Activated CD8-positive, alpha-beta T cell treated with anti-CD3 and anti-CD28 coated beads for 36 hours (primary cell): ENCODE data around the gene SBK3. TPM values are rescaled to one million over a fixed set of nuclear protein-coding genes. Genes with fewer than 3 reads are reported as not detected.

Experiments
- ATAC-seq: fragments of 200-7000 bp; cut with Tn5 transposase; one replicate; pipeline ENCODE4 v1.10.0; 2021; ENCODE audit warnings: mild to moderate bottlenecking, moderate library complexity
- CTCF ChIA-PET: fragments of 350-600 bp; sonication (Branson Sonifier 250); formaldehyde crosslinking; loops from one replicate; lab custom pipeline; 2021; ENCODE audit warnings: antibody characterized with exemption; lab: Charles Lee
- POLR2A ChIA-PET: fragments of 350-600 bp; sonication (Branson Sonifier 250); formaldehyde crosslinking; loops from one replicate; lab custom pipeline; 2021; ENCODE audit warnings: antibody characterized with exemption; lab: Charles Lee
- DNase-seq: peaks from one replicate; pipeline ENCODE4 v3.0.0-alpha.2; 2020
- H3K27ac Mint-ChIP-seq: one replicate; pipeline ENCODE4 v1.8.0; 2021; ENCODE audit warnings: mild to moderate bottlenecking, mixed read lengths
- H3K27me3 Mint-ChIP-seq: one replicate; pipeline ENCODE4 v1.8.0; 2021; ENCODE audit warnings: mixed read lengths
- H3K36me3 Mint-ChIP-seq: one replicate; pipeline ENCODE4 v1.8.0; 2021; ENCODE audit warnings: low read depth, mixed read lengths
- H3K4me1 Mint-ChIP-seq: one replicate; pipeline ENCODE4 v1.8.0; 2021; ENCODE audit warnings: low read depth, mixed read lengths
- H3K4me3 Mint-ChIP-seq: one replicate; pipeline ENCODE4 v1.8.0; 2021; ENCODE audit warnings: mild to moderate bottlenecking, moderate library complexity, mixed read lengths
- H3K9me3 Mint-ChIP-seq: one replicate; pipeline ENCODE4 v1.8.0; 2021; ENCODE audit warnings: mixed read lengths
- intact Hi-C: fragments of 100-400 bp; cut with micrococcal nuclease; formaldehyde crosslinking; loops from one replicate; pipeline ENCODE4 v1.10.0; 2022
- total RNA-seq, 2 experiments: library from RNA; stranded (reverse); gene quantifications; one replicate each; pipeline ENCODE4 v1.2.3, GENCODE V29; 2021
- TF ChIP-seq, protein P1 (sequence below): fragments of 200-600 bp; IDR thresholded peaks from one replicate; pipeline ENCODE4 v1.8.0; 2022; ENCODE audit warnings: antibody characterized with exemption, mild to moderate bottlenecking

The SBK3 gene
- total RNA-seq, 2 experiments from 2014 or later = not detected

DNA sequence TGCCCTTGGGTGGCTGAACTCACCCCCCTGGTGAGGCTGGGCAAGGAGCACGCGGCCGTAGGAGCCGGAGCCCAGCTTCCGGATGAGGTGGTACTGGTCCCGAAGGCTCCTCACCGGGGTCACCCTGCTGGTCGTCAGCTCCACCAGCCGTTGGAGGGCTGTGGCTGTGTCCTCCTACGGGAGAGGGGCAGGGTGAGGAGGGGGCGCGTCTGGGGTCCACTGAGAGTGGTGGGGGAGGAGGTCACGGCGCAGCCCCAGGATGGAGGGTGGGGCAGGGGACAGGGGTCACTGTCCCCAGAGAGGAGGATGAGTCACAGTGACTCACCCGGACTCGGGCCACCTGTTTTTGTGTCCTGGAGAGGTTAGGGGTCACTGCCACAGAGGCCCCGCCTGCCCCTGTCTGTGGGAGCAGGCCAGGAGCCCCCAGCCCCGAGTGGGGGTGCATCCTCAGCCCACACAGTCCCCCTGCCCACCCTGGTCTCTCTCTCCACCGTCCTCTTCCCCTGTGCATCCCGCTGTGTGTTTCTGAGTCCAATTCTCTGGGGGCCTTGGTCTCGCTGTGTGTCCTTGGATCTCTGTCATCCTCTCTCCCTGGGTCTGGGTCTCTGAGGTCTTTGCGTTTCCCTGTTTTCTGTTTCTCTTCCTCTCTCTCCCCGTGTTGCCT lies 435 bp downstream of the SBK3 start:
- no peaks in the 10 kb centered on the region for H3K36me3 Mint-ChIP-seq
- ChIA-PET POLR2A (no interaction called here), CTCF (no interaction called here)
- no peaks in the 10 kb centered on the region for H3K9me3 Mint-ChIP-seq
- TF ChIP-seq, protein P1, sequence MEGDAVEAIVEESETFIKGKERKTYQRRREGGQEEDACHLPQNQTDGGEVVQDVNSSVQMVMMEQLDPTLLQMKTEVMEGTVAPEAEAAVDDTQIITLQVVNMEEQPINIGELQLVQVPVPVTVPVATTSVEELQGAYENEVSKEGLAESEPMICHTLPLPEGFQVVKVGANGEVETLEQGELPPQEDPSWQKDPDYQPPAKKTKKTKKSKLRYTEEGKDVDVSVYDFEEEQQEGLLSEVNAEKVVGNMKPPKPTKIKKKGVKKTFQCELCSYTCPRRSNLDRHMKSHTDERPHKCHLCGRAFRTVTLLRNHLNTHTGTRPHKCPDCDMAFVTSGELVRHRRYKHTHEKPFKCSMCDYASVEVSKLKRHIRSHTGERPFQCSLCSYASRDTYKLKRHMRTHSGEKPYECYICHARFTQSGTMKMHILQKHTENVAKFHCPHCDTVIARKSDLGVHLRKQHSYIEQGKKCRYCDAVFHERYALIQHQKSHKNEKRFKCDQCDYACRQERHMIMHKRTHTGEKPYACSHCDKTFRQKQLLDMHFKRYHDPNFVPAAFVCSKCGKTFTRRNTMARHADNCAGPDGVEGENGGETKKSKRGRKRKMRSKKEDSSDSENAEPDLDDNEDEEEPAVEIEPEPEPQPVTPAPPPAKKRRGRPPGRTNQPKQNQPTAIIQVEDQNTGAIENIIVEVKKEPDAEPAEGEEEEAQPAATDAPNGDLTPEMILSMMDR = no peak
- ATAC-seq = no peak
- peaks cover 7% of the 10 kb centered on the region for H3K27me3 Mint-ChIP-seq
- no peak overlapping the region for H3K27ac Mint-ChIP-seq
- intact Hi-C loops = no loop called here
- no peak overlapping the region for H3K4me3 Mint-ChIP-seq
- peaks cover 2% of the 10 kb centered on the region for H3K4me1 Mint-ChIP-seq
- DNase-seq = no peak

DNA sequence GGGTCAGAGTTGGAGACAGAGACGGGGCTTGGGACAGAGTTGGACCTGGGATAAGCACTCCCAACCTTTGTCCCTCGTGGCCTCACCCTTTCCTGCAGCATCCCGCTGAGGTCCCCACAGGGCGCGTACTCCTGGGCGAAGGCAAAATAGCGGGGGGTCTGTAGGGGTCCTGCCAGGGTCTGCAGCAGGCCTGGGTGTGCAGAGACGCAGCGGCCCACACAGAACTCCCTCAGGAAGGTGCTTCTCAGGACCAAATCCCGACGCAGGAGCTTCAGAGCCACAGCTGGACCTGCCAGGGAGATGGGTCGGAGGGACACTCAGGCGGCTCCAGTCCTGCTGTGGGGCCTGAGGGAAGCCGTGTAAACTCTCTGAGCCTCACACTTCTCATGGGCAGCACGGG lies 1.3 kb downstream of the SBK3 start:
- ChIA-PET CTCF (no interaction called here), POLR2A (no interaction called here)
- Mint-ChIP-seq H3K4me3 (no peak overlapping the region), H3K27ac (no peak overlapping the region), H3K4me1 (peaks cover 2% of the 10 kb centered on the region), H3K9me3 (no peaks in the 10 kb centered on the region), H3K36me3 (no peaks in the 10 kb centered on the region), H3K27me3 (peaks cover 5% of the 10 kb centered on the region)
- DNase-seq (no peak), ATAC-seq (no peak)
- intact Hi-C loops = no loop called here
- TF ChIP-seq, protein P1 = no peak

DNA sequence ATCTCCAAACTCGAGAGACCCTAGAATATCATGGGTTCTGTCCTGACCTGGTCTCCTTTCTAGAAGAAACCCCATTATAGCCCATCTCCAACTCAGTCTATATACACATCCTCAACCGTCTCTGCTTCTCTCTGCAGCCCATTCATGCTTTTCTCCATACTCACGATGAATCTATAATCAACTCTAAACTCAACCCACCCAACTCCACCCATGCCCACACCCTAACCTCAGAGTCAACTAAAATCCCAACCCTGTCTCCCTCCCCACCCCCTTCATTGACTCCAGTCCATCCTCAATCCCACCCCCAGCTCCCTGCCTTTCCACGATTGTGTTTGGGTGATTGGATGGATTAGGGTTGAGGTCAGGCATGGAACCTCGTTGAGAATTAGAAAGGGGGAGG lies 1.8 kb downstream of the SBK3 start:
- intact Hi-C loops = no loop called here
- no peak overlapping the region for H3K27ac Mint-ChIP-seq
- H3K27me3 Mint-ChIP-seq = peaks cover 5% of the 10 kb centered on the region
- ATAC-seq = no peak
- ChIA-PET CTCF (no interaction called here), POLR2A (no interaction called here)
- TF ChIP-seq, protein P1 = no peak
- DNase-seq = no peak
- H3K4me3 Mint-ChIP-seq = no peak overlapping the region
- H3K9me3 Mint-ChIP-seq = no peaks in the 10 kb centered on the region
- H3K4me1 Mint-ChIP-seq = peaks cover 2% of the 10 kb centered on the region
- no peaks in the 10 kb centered on the region for H3K36me3 Mint-ChIP-seq

DNA sequence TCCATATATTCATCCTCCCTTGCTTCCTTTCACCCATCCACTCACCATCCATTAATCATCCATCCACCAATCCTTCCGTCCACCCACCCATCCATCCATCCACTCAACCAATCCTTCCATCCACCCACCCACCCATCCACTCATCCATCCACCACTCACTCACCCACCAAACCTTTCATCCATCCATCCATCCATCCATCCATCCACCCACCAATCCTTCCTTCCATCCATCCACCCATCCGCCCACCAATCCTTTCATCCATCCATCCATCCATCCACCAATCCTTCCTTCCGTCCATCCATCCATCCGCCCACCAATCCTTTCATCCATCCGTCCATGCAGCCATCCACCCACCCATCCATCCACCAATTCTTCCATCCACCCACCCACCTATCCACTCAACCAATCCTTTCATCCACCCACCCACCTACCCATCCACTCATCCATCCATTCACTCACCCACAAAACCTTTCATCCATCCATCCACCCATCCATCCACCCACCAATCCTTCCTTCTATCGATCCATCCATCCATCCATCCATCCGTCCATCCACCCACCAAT lies 3.0 kb downstream of the SBK3 start:
- intact Hi-C loops = no loop called here
- Mint-ChIP-seq H3K27me3 (peaks cover 5% of the 10 kb centered on the region), H3K4me3 (no peak overlapping the region), H3K36me3 (no peaks in the 10 kb centered on the region), H3K4me1 (peaks cover under 1% of the 10 kb centered on the region), H3K9me3 (no peaks in the 10 kb centered on the region), H3K27ac (no peak overlapping the region)
- POLR2A ChIA-PET = interaction anchor here (0.7 kb wide), 1 partner anchor 409 kb away, joined by 3 read pairs; no protein-coding TSS in a partner anchor
- TF ChIP-seq, protein P1 = no peak
- CTCF ChIA-PET = no interaction called here
- no peak for DNase-seq
- no peak for ATAC-seq

DNA sequence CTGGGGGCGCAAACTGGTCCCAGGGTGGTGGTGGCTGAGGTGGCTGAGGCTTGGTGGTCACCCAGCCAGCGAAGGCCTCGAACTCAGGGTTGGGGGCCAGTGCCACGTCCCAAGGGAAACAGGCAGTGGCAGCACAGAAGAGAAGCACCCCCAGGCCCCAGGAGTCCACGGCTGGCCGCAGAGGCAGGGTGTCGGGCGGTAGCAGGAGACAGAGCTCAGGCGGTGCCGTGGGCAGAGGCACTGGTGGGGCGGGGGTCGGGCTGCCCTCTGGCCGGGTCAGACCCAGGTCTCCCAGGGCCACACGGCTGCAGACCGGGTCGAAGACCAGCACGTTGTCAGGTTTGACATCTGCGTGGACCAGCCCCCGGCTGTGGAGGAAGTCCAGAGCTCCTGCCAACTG lies 4.3 kb downstream of the SBK3 start:
- no peak for ATAC-seq
- no peak overlapping the region for H3K27ac Mint-ChIP-seq
- H3K4me1 Mint-ChIP-seq = no peaks in the 10 kb centered on the region
- no peaks in the 10 kb centered on the region for H3K9me3 Mint-ChIP-seq
- intact Hi-C loops = no loop called here
- TF ChIP-seq, protein P1 = no peak
- H3K27me3 Mint-ChIP-seq = peaks cover 5% of the 10 kb centered on the region
- CTCF ChIA-PET = no interaction called here
- no peaks in the 10 kb centered on the region for H3K36me3 Mint-ChIP-seq
- no peak overlapping the region for H3K4me3 Mint-ChIP-seq
- POLR2A ChIA-PET = no interaction called here
- no peak for DNase-seq
